Lower leg skin (tissue), 3 donors: ENCODE measurements around the gene COL15A1.

Experiments
- CTCF ChIP-seq, 3 donors: fragments of 450-650 bp; IDR thresholded peaks; one replicate each; pipeline ENCODE4 v1.5.1; 2016; ENCODE audit warnings: antibody characterized with exemption in 3 of 3, mild to moderate bottlenecking in 3 of 3, moderate library complexity in 2 of 3
- POLR2A ChIP-seq, 2 donors: fragments of 450-650 bp; IDR thresholded peaks; one replicate each; pipeline ENCODE4 v1.6.1; 2016 to 2017; ENCODE audit warnings: antibody characterized with exemption in 2 of 2, mild to moderate bottlenecking in 1 of 2, moderate library complexity in 1 of 2

GRCh38 chr9:99049228-99049627 is 105.5 kb downstream of the COL15A1 start:
- no peak for TF ChIP-seq POLR2A (IDR thresholded peaks at IDR 0.05)
- no peak for TF ChIP-seq CTCF (IDR thresholded peaks at IDR 0.05)
